Endothelial cell of umbilical vein (primary cell): ENCODE results near the gene SMARCD3. TPM values are rescaled to one million over a fixed set of nuclear protein-coding genes. Genes with fewer than 3 reads are reported as not detected.

Source experiments
- BruUV-seq: library from RNA; stranded (reverse); fragments of 400-500 nt; replicated peaks from 2 replicates; lab custom pipeline; 2021; lab: Mats Ljungman, UMichigan
- CTCF ChIA-PET: fragments of 300-600, 350-600 bp; sonication (Branson Sonifier 250); formaldehyde crosslinking; loops from one replicate; lab custom pipeline; 2021; ENCODE audit warnings: antibody characterized with exemption, inconsistent platforms; lab: Charles Lee
- POLR2A ChIA-PET: fragments of 300-600, 350-600 bp; sonication (Branson Sonifier 250); formaldehyde crosslinking; loops from one replicate; lab custom pipeline; 2021; ENCODE audit warnings: antibody characterized with exemption, inconsistent platforms; lab: Charles Lee
- DNase-seq: peaks from one replicate; pipeline ENCODE4 v3.0.0-alpha.2; 2011; ENCODE audit warnings: low read depth, low spot score
- FAIRE-seq: peaks from 2 replicates; lab custom pipeline; 2011; peaks lifted over from hg19 to GRCh38; lab: Jason Lieb, UNC
- H2AFZ ChIP-seq: 2 replicates; pipeline ENCODE4 v1.6.0; 2012; ENCODE audit warnings: low read depth, low read length, control low read depth, inconsistent platforms
- H3K27ac ChIP-seq: 2 replicates; pipeline ENCODE4 v1.5.1; 2011; ENCODE audit warnings: low read depth, mild to moderate bottlenecking, control low read depth, low read length, moderate library complexity; ENCODE audit not compliant: insufficient read depth
- H3K27me3 ChIP-seq, 2 experiments: 2 replicates each; pipeline versions ENCODE4 v1.6.0 to v1.6.1; 2011; ENCODE audit warnings: low read length in 2 of 2, mixed read lengths in 1 of 2; ENCODE audit not compliant: control insufficient read depth in 2 of 2, insufficient read depth in 2 of 2
- H3K36me3 ChIP-seq, 2 experiments: 2 replicates in 1 of 2; 3 replicates in 1 of 2; pipeline ENCODE4 v1.5.1; 2011; ENCODE audit warnings: low read length in 2 of 2, mild to moderate bottlenecking in 1 of 2, moderate library complexity in 1 of 2; ENCODE audit not compliant: control insufficient read depth in 2 of 2, insufficient read depth in 2 of 2; ENCODE audit errors: extremely low read depth in 1 of 2
- H3K4me1 ChIP-seq: 3 replicates; pipeline ENCODE4 v1.5.1; 2011; ENCODE audit warnings: mild to moderate bottlenecking, low read length; ENCODE audit not compliant: control insufficient read depth, insufficient read depth; ENCODE audit errors: extremely low read depth
- H3K4me2 ChIP-seq: 2 replicates; pipeline ENCODE4 v1.6.1; 2011; ENCODE audit warnings: low read length, control low read depth, mixed read lengths; ENCODE audit not compliant: insufficient read depth
- H3K4me3 ChIP-seq, 3 experiments: fragments of 200-600 bp in 1 of 3; sonication (generic), shearing (Covaris generic) in 1 of 3; replicated peaks in 1 of 3; 2 replicates each; pipeline ENCODE4 v1.5.1; 2011 to 2016; ENCODE audit warnings: control low read depth in 3 of 3, low read length in 3 of 3, mild to moderate bottlenecking in 2 of 3, inconsistent platforms in 1 of 3, low read depth in 1 of 3, moderate library complexity in 1 of 3; ENCODE audit not compliant: insufficient read depth in 1 of 3
- H3K79me2 ChIP-seq: 2 replicates; pipeline ENCODE4 v1.6.0; 2012; ENCODE audit warnings: low read length, inconsistent platforms; ENCODE audit not compliant: control insufficient read depth, insufficient read depth
- H3K9ac ChIP-seq: replicated peaks from 2 replicates; pipeline ENCODE3; 2011; ENCODE audit warnings: low read length, control low read depth; ENCODE audit not compliant: insufficient read depth; ENCODE audit errors: extremely low read depth
- H3K9me1 ChIP-seq: replicated peaks from 3 replicates; pipeline ENCODE4 v1.6.0; 2011; ENCODE audit warnings: mild to moderate bottlenecking, low read length; ENCODE audit not compliant: control insufficient read depth, insufficient read depth; ENCODE audit errors: extremely low read depth
- H3K9me3 ChIP-seq: replicated peaks from 2 replicates; pipeline ENCODE4 v1.5.1; 2012; ENCODE audit warnings: low read length, inconsistent platforms; ENCODE audit not compliant: control insufficient read depth, insufficient read depth
- H4K20me1 ChIP-seq: replicated peaks from 2 replicates; pipeline ENCODE3; 2011; ENCODE audit warnings: mild to moderate bottlenecking, low read length; ENCODE audit not compliant: control insufficient read depth, insufficient read depth; ENCODE audit errors: extremely low read depth
- EZH2 ChIP-seq: IDR thresholded peaks from 2 replicates; pipeline ENCODE4 v1.6.1; 2012; ENCODE audit warnings: borderline replicate concordance, low read depth, mild to moderate bottlenecking, moderate library complexity, low read length, inconsistent platforms; ENCODE audit not compliant: severe bottlenecking
- FOS ChIP-seq: IDR thresholded peaks from 2 replicates; pipeline ENCODE4 v1.6.1; 2011; ENCODE audit warnings: mild to moderate bottlenecking, low read length, moderate library complexity, borderline replicate concordance; ENCODE audit not compliant: insufficient read depth
- JUN ChIP-seq: IDR thresholded peaks from 2 replicates; pipeline ENCODE4 v1.6.1; 2011; ENCODE audit warnings: borderline replicate concordance, low read depth; ENCODE audit not compliant: insufficient read length, insufficient read depth
- MYC ChIP-seq: IDR thresholded peaks from one replicate; pipeline ENCODE4 v1.6.1; 2011; ENCODE audit warnings: mild to moderate bottlenecking, low read depth, low read length
- POLR2A ChIP-seq: IDR thresholded peaks from 2 replicates; pipeline ENCODE4 v1.6.1; 2012; ENCODE audit warnings: low read depth, mild to moderate bottlenecking, control low read depth, low read length
- dilution Hi-C: fragments of 300-500 bp; cut with MboI; formaldehyde crosslinking; loops from one replicate; pipeline ENCODE4 v1.15.0; 2019; ENCODE audit warnings: low sequenced_read_pairs; ENCODE audit not compliant: extremely low pct_ligation_motif_present
- intact Hi-C: fragments of 100-400 bp; cut with micrococcal nuclease; formaldehyde crosslinking; loops from one replicate; pipeline ENCODE4 v1.10.0; 2022
- polyA plus RNA-seq, 4 experiments: library from polyadenylated mRNA; depleted of rRNA in 3 of 4; stranded (reverse) in 3 of 4; unstranded in 1 of 4; fragments of >200 nt; gene quantifications; 2 replicates each; pipeline versions ENCODE4 v1.2.1 to v1.2.3, GENCODE V29; 2011 to 2012; ENCODE audit warnings: missing spikeins in 1 of 4
- total RNA-seq: library from RNA; stranded (reverse); gene quantifications from 2 replicates; pipeline ENCODE4 v1.2.3, GENCODE V29; 2021
- TF ChIP-seq, protein P1 (sequence below), 2 donors: IDR thresholded peaks; 1 replicate in 1 of 2; 2 replicates in 1 of 2; pipeline ENCODE4 v1.5.1; 2011; ENCODE audit warnings: low read length in 2 of 2, mild to moderate bottlenecking in 2 of 2, moderate library complexity in 2 of 2, control low read depth in 1 of 2, inconsistent platforms in 1 of 2, low read depth in 1 of 2; ENCODE audit not compliant: insufficient read depth in 1 of 2; ENCODE audit errors: extremely low read depth in 1 of 2

The SMARCD3 gene
- total and polyA plus RNA-seq, 2 donors (not counting 3 experiments of a cell fraction or from before 2014, with no cell fraction given) = 6.1 to 8.5 TPM

DNA sequence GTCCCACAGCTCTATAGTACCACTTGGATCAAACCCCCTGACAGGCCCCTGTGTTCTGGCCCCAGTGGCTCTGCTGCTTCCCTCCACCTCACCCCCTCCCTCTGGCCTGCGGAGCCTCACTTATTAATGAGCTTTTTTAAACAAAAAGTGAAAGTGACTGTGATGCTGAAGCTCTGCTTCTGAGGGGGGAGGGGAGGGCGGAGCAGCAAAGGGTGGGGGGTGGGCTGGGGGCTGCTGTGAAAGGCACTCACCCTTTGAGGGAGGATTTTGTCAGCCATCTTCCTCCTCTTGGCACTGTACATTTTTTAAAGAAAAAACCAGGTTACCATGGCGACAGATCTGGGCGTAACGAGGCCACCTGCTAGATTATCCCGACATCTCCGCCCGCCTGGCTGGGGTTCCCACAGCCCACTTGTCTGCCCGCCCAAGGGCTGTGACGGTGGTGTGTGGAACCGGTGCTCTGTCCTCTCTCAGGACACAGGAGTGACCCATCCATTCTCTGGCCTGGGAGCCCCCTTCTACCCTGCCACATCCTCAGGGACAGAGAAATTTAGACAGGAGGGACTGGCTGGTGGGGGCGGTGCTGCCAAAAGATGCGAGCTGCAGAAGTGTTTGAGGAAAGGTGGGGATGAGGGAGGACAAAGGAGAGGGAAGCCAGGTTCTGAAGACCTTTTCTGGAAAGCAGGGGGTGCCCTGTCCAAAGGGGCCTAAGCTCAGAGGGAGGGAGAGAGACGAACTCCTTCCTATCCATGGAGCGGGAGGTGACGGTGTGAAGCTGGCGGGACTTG is 4.9 kb downstream of the SMARCD3 start:
- H2AFZ ChIP-seq = no peak overlapping the region

DNA sequence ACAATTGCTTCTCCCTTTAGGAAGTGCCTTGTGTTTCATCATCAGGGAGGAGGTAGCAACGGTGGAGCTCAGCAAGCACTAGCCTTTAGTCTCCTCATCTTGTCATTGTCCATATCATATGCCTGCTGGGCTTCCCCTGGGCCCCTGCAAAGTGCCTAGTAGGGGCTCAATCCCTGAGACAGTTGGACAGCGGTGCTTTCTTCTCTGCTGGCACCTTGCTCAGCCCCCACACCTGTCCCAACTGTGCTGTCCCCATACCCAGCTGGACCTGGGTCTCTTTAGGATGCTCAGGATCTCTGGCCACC is 5.5 kb downstream of the SMARCD3 start:
- no peak overlapping the region for H3K4me3 ChIP-seq
- H4K20me1 ChIP-seq = no peaks in the 10 kb centered on the region
- BruUV-seq = no TSS peak
- peaks cover 0 to 9% of the 10 kb centered on the region in 2 experiments for H3K36me3 ChIP-seq
- DNase-seq = no peak
- no peaks in the 10 kb centered on the region for H3K79me2 ChIP-seq
- intact Hi-C loops (no loop called here), dilution Hi-C loops (no loop called here)
- H3K27ac ChIP-seq = no peak overlapping the region
- H3K27me3 ChIP-seq = peaks cover 0 to 6% of the 10 kb centered on the region in 2 experiments
- TF ChIP-seq, protein P1, sequence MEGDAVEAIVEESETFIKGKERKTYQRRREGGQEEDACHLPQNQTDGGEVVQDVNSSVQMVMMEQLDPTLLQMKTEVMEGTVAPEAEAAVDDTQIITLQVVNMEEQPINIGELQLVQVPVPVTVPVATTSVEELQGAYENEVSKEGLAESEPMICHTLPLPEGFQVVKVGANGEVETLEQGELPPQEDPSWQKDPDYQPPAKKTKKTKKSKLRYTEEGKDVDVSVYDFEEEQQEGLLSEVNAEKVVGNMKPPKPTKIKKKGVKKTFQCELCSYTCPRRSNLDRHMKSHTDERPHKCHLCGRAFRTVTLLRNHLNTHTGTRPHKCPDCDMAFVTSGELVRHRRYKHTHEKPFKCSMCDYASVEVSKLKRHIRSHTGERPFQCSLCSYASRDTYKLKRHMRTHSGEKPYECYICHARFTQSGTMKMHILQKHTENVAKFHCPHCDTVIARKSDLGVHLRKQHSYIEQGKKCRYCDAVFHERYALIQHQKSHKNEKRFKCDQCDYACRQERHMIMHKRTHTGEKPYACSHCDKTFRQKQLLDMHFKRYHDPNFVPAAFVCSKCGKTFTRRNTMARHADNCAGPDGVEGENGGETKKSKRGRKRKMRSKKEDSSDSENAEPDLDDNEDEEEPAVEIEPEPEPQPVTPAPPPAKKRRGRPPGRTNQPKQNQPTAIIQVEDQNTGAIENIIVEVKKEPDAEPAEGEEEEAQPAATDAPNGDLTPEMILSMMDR (IDR thresholded peaks at IDR 0.05; ENCODE audit: extremely low read depth in 1 of 2, insufficient read depth in 1 of 2, low read depth in 1 of 2, low read length in 2 of 2) = no peak
- TF ChIP-seq EZH2 (no peak), POLR2A (no peak), MYC (no peak), JUN (no peak)
- no peaks in the 10 kb centered on the region for H3K9me1 ChIP-seq
- no peak overlapping the region for H3K4me2 ChIP-seq
- peaks cover 9% of the 10 kb centered on the region for H3K4me1 ChIP-seq
- H3K9ac ChIP-seq = no peak overlapping the region
- H2AFZ ChIP-seq = no peak overlapping the region
- ChIA-PET POLR2A (no interaction called here), CTCF (interaction anchor here (1.2 to 3.0 kb wide), 5 partner anchors 9 to 254 kb away, joined by 3 to 58 read pairs (median 17); partner anchors contain the start of genes ABCF2 and CHPF2)
- no peak for FAIRE-seq
- no peaks in the 10 kb centered on the region for H3K9me3 ChIP-seq

More for the DNA sequence above, 4.9 kb downstream of the SMARCD3 start:
- no peak for FAIRE-seq
- Histone ChIP-seq H3K27ac (no peak overlapping the region), H3K9me3 (no peaks in the 10 kb centered on the region), H3K9ac (no peak overlapping the region), H3K9me1 (no peaks in the 10 kb centered on the region), H3K4me2 (no peak overlapping the region), H4K20me1 (no peaks in the 10 kb centered on the region), H3K36me3 (peaks cover 0 to 7% of the 10 kb centered on the region in 2 experiments), H3K4me3 (no peak overlapping the region), H3K27me3 (peaks cover 0 to 6% of the 10 kb centered on the region in 2 experiments), H3K79me2 (no peaks in the 10 kb centered on the region), H3K4me1 (peaks cover 12% of the 10 kb centered on the region)
- TF ChIP-seq FOS (no peak), JUN (no peak)
- dilution Hi-C loops (no loop called here), intact Hi-C loops (loop anchor here (1.0 to 2.0 kb wide), 4 partner anchors 10 to 119 kb away; partner anchors contain the start of gene ABCF2)
- no peak for DNase-seq
- no TSS peak for BruUV-seq
- ChIA-PET POLR2A (no interaction called here), CTCF (interaction anchor here (0.6 to 3.0 kb wide), 34 partner anchors 9 to 281 kb away, joined by 3 to 58 read pairs (median 4); partner anchors contain the start of genes ABCF2 and CHPF2)
